ENCODE data around the gene HMG20B.
"Not testable (repeated sequence)": the region's sequence is repeated elsewhere in the genome, so short reads cannot be mapped to it uniquely, and the experiment has no call there.

The HMG20B gene

GRCh38 chr19:3528080-3528479 lies 44.7 kb upstream of the HMG20B start:
- TF ChIP-seq, protein P1, sequence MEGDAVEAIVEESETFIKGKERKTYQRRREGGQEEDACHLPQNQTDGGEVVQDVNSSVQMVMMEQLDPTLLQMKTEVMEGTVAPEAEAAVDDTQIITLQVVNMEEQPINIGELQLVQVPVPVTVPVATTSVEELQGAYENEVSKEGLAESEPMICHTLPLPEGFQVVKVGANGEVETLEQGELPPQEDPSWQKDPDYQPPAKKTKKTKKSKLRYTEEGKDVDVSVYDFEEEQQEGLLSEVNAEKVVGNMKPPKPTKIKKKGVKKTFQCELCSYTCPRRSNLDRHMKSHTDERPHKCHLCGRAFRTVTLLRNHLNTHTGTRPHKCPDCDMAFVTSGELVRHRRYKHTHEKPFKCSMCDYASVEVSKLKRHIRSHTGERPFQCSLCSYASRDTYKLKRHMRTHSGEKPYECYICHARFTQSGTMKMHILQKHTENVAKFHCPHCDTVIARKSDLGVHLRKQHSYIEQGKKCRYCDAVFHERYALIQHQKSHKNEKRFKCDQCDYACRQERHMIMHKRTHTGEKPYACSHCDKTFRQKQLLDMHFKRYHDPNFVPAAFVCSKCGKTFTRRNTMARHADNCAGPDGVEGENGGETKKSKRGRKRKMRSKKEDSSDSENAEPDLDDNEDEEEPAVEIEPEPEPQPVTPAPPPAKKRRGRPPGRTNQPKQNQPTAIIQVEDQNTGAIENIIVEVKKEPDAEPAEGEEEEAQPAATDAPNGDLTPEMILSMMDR (IDR thresholded peaks at IDR 0.05; ENCODE audit: low read depth, low read length) = no peak
- no peak overlapping the region for H3K4me3 ChIP-seq (ENCODE audit: low read depth, low read length)

DNA sequence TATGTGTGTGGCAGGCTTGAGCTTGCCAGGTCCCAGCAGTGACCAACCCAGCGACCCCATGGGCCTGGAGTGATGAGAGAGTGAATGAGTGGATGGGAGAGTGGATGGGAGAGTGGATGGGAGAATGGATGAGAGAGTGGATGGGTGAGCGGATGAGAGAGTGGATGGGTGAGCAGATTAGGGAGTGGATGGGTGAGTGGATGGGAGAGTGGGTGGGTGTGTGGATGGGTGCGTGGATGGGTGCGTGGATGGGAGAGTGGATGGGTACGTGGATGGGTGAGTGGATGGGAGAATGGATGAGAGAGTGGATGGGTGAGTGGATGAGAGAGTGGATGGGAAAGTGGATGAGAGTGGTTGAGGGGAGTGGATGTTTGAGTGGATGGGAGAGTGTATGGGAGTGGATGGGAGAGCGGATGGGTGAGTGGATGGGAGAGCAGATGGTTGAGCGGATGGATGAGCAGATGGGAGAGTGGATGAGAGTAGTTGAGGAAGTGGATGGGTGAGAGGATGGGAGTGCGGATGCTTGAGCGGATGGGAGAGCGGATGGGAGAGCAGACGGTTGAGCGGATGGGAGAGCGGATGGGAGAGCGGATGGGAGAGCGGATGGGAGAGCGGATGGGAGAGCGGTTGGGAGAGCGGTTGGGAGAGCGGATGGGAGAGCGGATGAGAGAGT lies 44.1 kb upstream of the HMG20B start:
- TF ChIP-seq, protein P1 (IDR thresholded peaks at IDR 0.05; ENCODE audit: low read depth, low read length) = no peak
- H3K4me3 ChIP-seq (ENCODE audit: low read depth, low read length) = no peak overlapping the region

DNA sequence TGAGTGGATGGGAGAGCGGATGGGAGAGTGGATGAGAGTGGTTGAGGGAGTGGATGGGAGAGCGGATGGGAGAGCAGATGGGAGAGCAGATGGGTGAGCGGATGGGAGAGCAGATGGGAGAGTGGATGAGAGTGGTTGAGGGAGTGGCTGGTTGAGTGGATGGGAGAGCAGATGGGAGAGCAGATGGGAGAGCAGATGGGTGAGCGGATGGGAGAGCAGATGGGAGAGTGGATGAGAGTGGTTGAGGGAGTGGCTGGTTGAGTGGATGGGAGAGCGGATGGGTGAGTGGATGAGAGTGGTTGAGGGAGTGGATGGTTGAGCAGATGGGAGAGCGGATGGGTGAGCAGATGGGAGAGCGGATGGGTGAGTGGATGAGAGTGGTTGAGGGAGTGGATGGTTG lies 43.4 kb upstream of the HMG20B start:
- not testable (repeated sequence) for H3K4me3 ChIP-seq (ENCODE audit: low read depth, low read length)

DNA sequence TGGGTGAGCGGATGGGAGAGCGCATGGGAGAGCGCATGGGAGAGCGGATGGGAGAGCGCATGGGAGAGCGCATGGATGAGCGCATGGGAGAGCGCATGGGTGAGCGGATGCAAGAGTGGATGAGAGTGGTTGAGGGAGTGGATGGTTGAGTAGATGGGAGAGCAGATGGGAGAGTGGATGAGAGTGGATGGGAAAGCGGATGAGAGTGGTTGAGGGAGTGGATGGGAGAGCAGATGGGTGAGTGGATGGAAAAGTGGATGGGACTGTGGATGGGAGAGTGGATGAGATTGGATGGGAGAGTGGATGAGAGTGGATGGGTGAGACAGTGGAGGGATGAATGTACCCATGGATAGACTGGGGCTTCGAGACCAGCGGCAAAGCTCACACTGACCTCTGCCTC lies 42.4 kb upstream of the HMG20B start:
- TF ChIP-seq, protein P1 (IDR thresholded peaks at IDR 0.05; ENCODE audit: low read depth, low read length) = no peak
- no peak overlapping the region for H3K4me3 ChIP-seq (ENCODE audit: low read depth, low read length)

DNA sequence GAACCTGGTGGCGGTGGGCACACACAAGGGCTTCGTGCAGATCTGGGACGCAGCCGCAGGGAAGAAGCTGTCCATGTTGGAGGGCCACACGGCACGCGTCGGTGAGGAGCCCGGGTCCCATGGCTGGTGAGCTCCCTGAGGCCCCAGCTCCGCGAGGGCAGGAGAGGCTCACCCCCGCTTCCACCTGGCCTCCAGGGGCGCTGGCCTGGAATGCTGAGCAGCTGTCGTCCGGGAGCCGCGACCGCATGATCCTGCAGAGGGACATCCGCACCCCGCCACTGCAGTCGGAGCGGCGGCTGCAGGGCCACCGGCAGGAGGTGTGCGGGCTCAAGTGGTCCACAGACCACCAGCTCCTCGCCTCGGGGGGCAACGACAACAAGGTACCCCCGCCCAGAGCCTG lies 41.0 kb upstream of the HMG20B start:
- TF ChIP-seq, protein P1 (IDR thresholded peaks at IDR 0.05; ENCODE audit: low read depth, low read length) = no peak

GRCh38 chr19:3532154-3532786 lies 40.5 kb upstream of the HMG20B start:
- TF ChIP-seq, protein P1 (IDR thresholded peaks at IDR 0.05; ENCODE audit: low read depth, low read length) = no peak

More for the DNA sequence above, 41.0 kb upstream of the HMG20B start:
- H3K4me3 ChIP-seq (ENCODE audit: low read depth, low read length) = no peak overlapping the region

DNA sequence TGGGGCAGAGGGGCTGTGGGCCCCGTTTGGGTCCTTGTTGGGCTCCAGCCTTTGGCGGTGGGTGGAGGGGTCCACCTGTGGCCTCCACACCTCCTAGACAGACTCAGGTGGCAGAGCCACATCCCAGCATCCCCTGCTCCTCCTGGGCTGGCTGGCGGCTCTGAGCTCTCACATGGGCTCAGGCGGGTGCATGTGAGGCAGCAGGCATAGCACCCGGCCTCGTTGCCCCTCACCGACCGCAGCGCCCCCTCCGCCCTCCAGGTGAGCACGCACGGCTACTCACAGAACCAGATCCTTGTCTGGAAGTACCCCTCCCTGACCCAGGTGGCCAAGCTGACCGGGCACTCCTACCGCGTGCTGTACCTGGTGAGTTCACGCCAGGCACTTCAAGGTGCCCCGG lies 39.7 kb upstream of the HMG20B start:
- TF ChIP-seq, protein P1 (IDR thresholded peaks at IDR 0.05; ENCODE audit: low read depth, low read length) = no peak

More at GRCh38 chr19:3532154-3532786, 40.5 kb upstream of the HMG20B start:
- no peak overlapping the region for H3K4me3 ChIP-seq (ENCODE audit: low read depth, low read length)

More for the DNA sequence above, 39.7 kb upstream of the HMG20B start:
- H3K4me3 ChIP-seq (ENCODE audit: low read depth, low read length) = no peak overlapping the region
